GM12878 (cell line): ENCODE results near the gene CNN1. TPM values are rescaled to one million over a fixed set of nuclear protein-coding genes. Genes with fewer than 3 reads are reported as not detected.

Source experiments
- CBFB ChIP-seq: IDR thresholded peaks from 2 replicates; pipeline ENCODE4 v1.6.1; 2016; ENCODE audit warnings: antibody characterized with exemption, low read depth
- CBX5 ChIP-seq: sonication (generic); IDR thresholded peaks from 2 replicates; pipeline ENCODE4 v1.6.1; 2016; ENCODE audit warnings: low read depth, moderate library complexity, mild to moderate bottlenecking, inconsistent platforms
- ETV6 ChIP-seq, 2 experiments: fragments of 450-650 bp in 1 of 2; IDR thresholded peaks in 1 of 2; conservative IDR thresholded peaks in 1 of 2; 2 replicates each; pipeline ENCODE4 v1.6.1; 2014; ENCODE audit warnings: antibody characterized with exemption in 1 of 2, borderline replicate concordance in 1 of 2, low read depth in 1 of 2, mild to moderate bottlenecking in 1 of 2, moderate library complexity in 1 of 2
- GATAD2B ChIP-seq: fragments of 450-650 bp; conservative IDR thresholded peaks from 2 replicates; pipeline ENCODE4 v1.6.1; 2017; ENCODE audit warnings: low read depth, mild to moderate bottlenecking, moderate library complexity
- IKZF1 ChIP-seq: fragments of 450-650 bp; conservative IDR thresholded peaks from 2 replicates; pipeline ENCODE4 v1.6.1; 2017; ENCODE audit warnings: antibody characterized with exemption, mild to moderate bottlenecking
- IRF4 ChIP-seq: IDR thresholded peaks from 2 replicates; pipeline ENCODE4 v1.6.1; 2011; ENCODE audit warnings: low read depth, low read length
- JUND ChIP-seq: IDR thresholded peaks from 2 replicates; pipeline ENCODE4 v1.6.1; 2012; ENCODE audit warnings: low read depth, mild to moderate bottlenecking, low read length, improper control_type of control experiment, moderate library complexity
- MEF2B ChIP-seq: fragments of 450-650 bp; IDR thresholded peaks from 2 replicates; pipeline ENCODE4 v1.6.1; 2018; ENCODE audit warnings: mild to moderate bottlenecking, moderate library complexity; ENCODE audit not compliant: partially characterized antibody, poor library complexity, severe bottlenecking
- MTA2 ChIP-seq: fragments of 450-650 bp; IDR thresholded peaks from 2 replicates; pipeline ENCODE4 v1.6.1; 2016; ENCODE audit warnings: low read depth, mild to moderate bottlenecking, moderate library complexity
- NFYB ChIP-seq: IDR thresholded peaks from 2 replicates; pipeline ENCODE4 v1.6.1; 2011; ENCODE audit warnings: low read depth, mild to moderate bottlenecking, low read length, improper control_type of control experiment, moderate library complexity; ENCODE audit not compliant: insufficient read depth
- NR2C2 ChIP-seq: IDR thresholded peaks from 2 replicates; pipeline ENCODE4 v1.6.1; 2011; ENCODE audit warnings: borderline replicate concordance, low read depth; ENCODE audit not compliant: control insufficient read depth, insufficient read length
- RELA ChIP-seq: fragments of 450-650 bp; IDR thresholded peaks from 2 replicates; pipeline ENCODE4 v1.8.0; 2014; ENCODE audit warnings: borderline replicate concordance; ENCODE audit not compliant: partially characterized antibody
- RELB ChIP-seq: fragments of 450-650 bp; IDR thresholded peaks from 2 replicates; pipeline ENCODE4 v1.6.1; 2017; ENCODE audit warnings: low read depth, mild to moderate bottlenecking, moderate library complexity
- SIX5 ChIP-seq: IDR thresholded peaks from 2 replicates; pipeline ENCODE4 v1.6.1; 2011; ENCODE audit warnings: mild to moderate bottlenecking, low read depth, low read length, moderate library complexity; ENCODE audit not compliant: severe bottlenecking
- SKIL ChIP-seq: fragments of 450-650 bp; IDR thresholded peaks from 2 replicates; pipeline ENCODE4 v1.6.1; 2017; ENCODE audit warnings: mild to moderate bottlenecking, low read depth, inconsistent platforms; ENCODE audit not compliant: poor library complexity, severe bottlenecking
- SUPT20H ChIP-seq: IDR thresholded peaks from 2 replicates; pipeline ENCODE4 v1.6.1; 2011; ENCODE audit warnings: low read depth, mild to moderate bottlenecking, low read length, moderate library complexity, borderline replicate concordance; ENCODE audit not compliant: control insufficient read depth
- ZNF622 ChIP-seq: fragments of 450-650 bp; IDR thresholded peaks from 2 replicates; pipeline ENCODE4 v1.6.1; 2017; ENCODE audit warnings: mild to moderate bottlenecking, inconsistent platforms
- ZNF687 ChIP-seq: fragments of 450-650 bp; IDR thresholded peaks from 2 replicates; pipeline ENCODE4 v1.6.1; 2017; ENCODE audit warnings: mild to moderate bottlenecking, moderate library complexity
- polyA plus RNA-seq, 11 experiments: library from polyadenylated mRNA; depleted of rRNA in 4 of 11; unstranded in 6 of 11; stranded (reverse) in 5 of 11; fragments of >200 nt; fragmentation: Nextera tagmentation in 4 of 11; fragmentation: Illumina TruSeq in 1 of 11; extraction: Ambion mirVana in 4 of 11; extraction: Trizol in 1 of 11; gene quantifications; 1 replicate in 1 of 11; 2 replicates in 10 of 11; pipeline versions ENCODE4 v1.2.1 to v1.2.3, GENCODE V29; 2011 to 2016; ENCODE audit warnings: inconsistent platforms in 2 of 11, missing spikeins in 2 of 11, low read depth in 1 of 11
- total RNA-seq, 4 experiments: library from RNA; depleted of rRNA in 3 of 4; stranded (reverse); fragments of >200 nt in 3 of 4; fragmentation: Illumina TruSeq in 1 of 4; extraction: Trizol in 1 of 4; gene quantifications; 2 replicates each; pipeline versions ENCODE4 v1.2.1 to v1.2.3, GENCODE V29; 2013 to 2021
- TF ChIP-seq, protein P1 (sequence below): IDR thresholded peaks from 2 replicates; pipeline ENCODE4 v1.6.1; 2011; ENCODE audit warnings: low read depth, low read length, improper control_type of control experiment, borderline replicate concordance
- TF ChIP-seq, protein P2 (sequence below): fragments of 450-650 bp; IDR thresholded peaks from 2 replicates; pipeline ENCODE4 v1.6.1; 2014; ENCODE audit warnings: mild to moderate bottlenecking

Gene CNN1
- total and polyA plus RNA-seq, 10 of the 15 experiments (the other 5 are each of a cell fraction or from before 2014, with no cell fraction given): 0.03 to 0.58 (median 0.22) TPM; not detected in 1

GRCh38 chr19:11554160-11554559, 15.5 kb downstream of the CNN1 start (continued):
- TF ChIP-seq SKIL (peak; percentile 53), IRF4 (peak; percentile 86), ZNF622 (no peak), MTA2 (peak; percentile 49; the same call in 1 of the 2 replicates), JUND (peak; percentile 62; the same call in 1 of the 2 replicates), RELB (peak; percentile 33; the same call in 1 of the 2 replicates), RELA (no peak), GATAD2B (peak; percentile 55; the same call in 1 of the 2 replicates), IKZF1 (peak; percentile 86), MEF2B (no peak), ETV6 (conservative IDR thresholded peaks at IDR 0.05 in 1 of 2, IDR thresholded peaks at IDR 0.05 in 1 of 2; ENCODE audit: borderline replicate concordance in 1 of 2, low read depth in 1 of 2) (peak in 1 of 2 experiments; percentile 57; a peak in 1 of 4 replicates), SUPT20H (no peak), NR2C2 (no peak), CBX5 (no peak), NFYB (no peak), CBFB (peak; percentile 69; the same call in 1 of the 2 replicates), ZNF687 (0 out of 2 replicates have a peak, but pooled peaks have one; percentile 33), SIX5 (no peak)
- TF ChIP-seq, protein P1, sequence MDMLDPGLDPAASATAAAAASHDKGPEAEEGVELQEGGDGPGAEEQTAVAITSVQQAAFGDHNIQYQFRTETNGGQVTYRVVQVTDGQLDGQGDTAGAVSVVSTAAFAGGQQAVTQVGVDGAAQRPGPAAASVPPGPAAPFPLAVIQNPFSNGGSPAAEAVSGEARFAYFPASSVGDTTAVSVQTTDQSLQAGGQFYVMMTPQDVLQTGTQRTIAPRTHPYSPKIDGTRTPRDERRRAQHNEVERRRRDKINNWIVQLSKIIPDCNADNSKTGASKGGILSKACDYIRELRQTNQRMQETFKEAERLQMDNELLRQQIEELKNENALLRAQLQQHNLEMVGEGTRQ: no peak
- TF ChIP-seq, protein P2, sequence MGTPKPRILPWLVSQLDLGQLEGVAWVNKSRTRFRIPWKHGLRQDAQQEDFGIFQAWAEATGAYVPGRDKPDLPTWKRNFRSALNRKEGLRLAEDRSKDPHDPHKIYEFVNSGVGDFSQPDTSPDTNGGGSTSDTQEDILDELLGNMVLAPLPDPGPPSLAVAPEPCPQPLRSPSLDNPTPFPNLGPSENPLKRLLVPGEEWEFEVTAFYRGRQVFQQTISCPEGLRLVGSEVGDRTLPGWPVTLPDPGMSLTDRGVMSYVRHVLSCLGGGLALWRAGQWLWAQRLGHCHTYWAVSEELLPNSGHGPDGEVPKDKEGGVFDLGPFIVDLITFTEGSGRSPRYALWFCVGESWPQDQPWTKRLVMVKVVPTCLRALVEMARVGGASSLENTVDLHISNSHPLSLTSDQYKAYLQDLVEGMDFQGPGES: no peak
